Fibroblast of lung (primary cell): ENCODE data around the gene AADACL4. TPM values are rescaled to one million over a fixed set of nuclear protein-coding genes. Genes with fewer than 3 reads are reported as not detected.

Experiments
- DNase-seq, 2 donors: peaks; one replicate each; pipeline versions ENCODE4 v3.0.0 to v3.0.0-alpha.2; 2010; ENCODE audit warnings: low read depth in 2 of 2
- H2AFZ ChIP-seq: 2 replicates; pipeline ENCODE4 v1.5.1; 2012; ENCODE audit warnings: low read length, control low read depth, inconsistent platforms
- H3K27ac ChIP-seq: 2 replicates; pipeline ENCODE4 v1.5.1; 2011; ENCODE audit warnings: low read length, control low read depth; ENCODE audit not compliant: insufficient read depth
- H3K27me3 ChIP-seq: 2 replicates; pipeline ENCODE4 v1.5.1; 2011; ENCODE audit warnings: mild to moderate bottlenecking, low read length; ENCODE audit not compliant: control insufficient read depth, insufficient read depth
- H3K36me3 ChIP-seq: 2 replicates; pipeline ENCODE4 v1.5.1; 2011; ENCODE audit warnings: low read length; ENCODE audit not compliant: control insufficient read depth, insufficient read depth
- H3K4me1 ChIP-seq: 2 replicates; pipeline ENCODE4 v1.5.1; 2011; ENCODE audit warnings: low read length; ENCODE audit not compliant: control insufficient read depth, insufficient read depth; ENCODE audit errors: extremely low read depth
- H3K4me2 ChIP-seq: 2 replicates; pipeline ENCODE4 v1.5.1; 2011; ENCODE audit warnings: low read length, control low read depth; ENCODE audit not compliant: insufficient read depth; ENCODE audit errors: extremely low read depth
- H3K4me3 ChIP-seq, 4 experiments: fragments of 200-600 bp in 1 of 4; sonication (generic) in 1 of 4; replicated peaks in 1 of 4; 2 replicates each; pipeline ENCODE4 v1.5.1; 2011 to 2016; ENCODE audit warnings: low read length in 4 of 4, low read depth in 3 of 4, mild to moderate bottlenecking in 3 of 4, control low read depth in 2 of 4, inconsistent platforms in 1 of 4, mixed read lengths in 1 of 4; ENCODE audit not compliant: insufficient read depth in 1 of 4; ENCODE audit errors: control extremely low read depth in 1 of 4
- H3K79me2 ChIP-seq: 2 replicates; pipeline ENCODE4 v1.5.1; 2012; ENCODE audit warnings: mild to moderate bottlenecking, low read length, inconsistent platforms; ENCODE audit not compliant: control insufficient read depth, insufficient read depth
- H3K9ac ChIP-seq: 2 replicates; pipeline ENCODE4 v1.5.1; 2011; ENCODE audit warnings: mild to moderate bottlenecking, low read length, control low read depth; ENCODE audit not compliant: insufficient read depth
- H3K9me3 ChIP-seq: 2 replicates; pipeline ENCODE4 v1.5.1; 2012; ENCODE audit warnings: low read depth, low read length; ENCODE audit not compliant: control insufficient read depth, insufficient read depth
- H4K20me1 ChIP-seq: 2 replicates; pipeline ENCODE4 v1.5.1; 2011; ENCODE audit warnings: low read length; ENCODE audit not compliant: control insufficient read depth, insufficient read depth; ENCODE audit errors: extremely low read depth
- CTCF ChIP-seq, 2 donors: IDR thresholded peaks in 1 of 2; conservative IDR thresholded peaks in 1 of 2; 1 replicate in 1 of 2; 2 replicates in 1 of 2; pipeline ENCODE4 v1.5.1; 2011 to 2012; ENCODE audit warnings: low read length in 2 of 2, control low read depth in 1 of 2, inconsistent platforms in 1 of 2, low read depth in 1 of 2, mild to moderate bottlenecking in 1 of 2
- EZH2 ChIP-seq: IDR thresholded peaks from 2 replicates; pipeline ENCODE4 v1.5.1; 2012; ENCODE audit warnings: low read length, control low read depth, mild to moderate bottlenecking; ENCODE audit errors: missing control alignments
- polyA plus RNA-seq, 2 donors: library from polyadenylated mRNA; depleted of rRNA in 1 of 2; stranded (reverse) in 1 of 2; unstranded in 1 of 2; fragments of >200 nt; gene quantifications; 2 replicates each; pipeline ENCODE4 v1.2.1, GENCODE V29; 2011 to 2012; ENCODE audit warnings: missing spikeins in 1 of 2
- total RNA-seq: library from RNA; depleted of rRNA; stranded (reverse); fragments of >200 nt; gene quantifications from 2 replicates; pipeline ENCODE4 v1.2.1, GENCODE V29; 2014

The AADACL4 gene
- total and polyA plus RNA-seq, 2 donors (not counting 1 experiment from before 2014, with no cell fraction given), result not detected

GRCh38 chr1:12621346-12622335 is 22.2 kb upstream of the AADACL4 start:
- Histone ChIP-seq H3K27ac (no peak overlapping the region), H3K79me2 (no peaks in the 10 kb centered on the region), H4K20me1 (no peaks in the 10 kb centered on the region), H3K9ac (no peak overlapping the region), H2AFZ (no peak overlapping the region), H3K9me3 (no peaks in the 10 kb centered on the region), H3K36me3 (no peaks in the 10 kb centered on the region), H3K27me3 (no peaks in the 10 kb centered on the region), H3K4me1 (peaks cover 12% of the 10 kb centered on the region), H3K4me2 (no peak overlapping the region), H3K4me3 (no peak overlapping the region)
- TF ChIP-seq EZH2, result no peak
- no peak for TF ChIP-seq CTCF (conservative IDR thresholded peaks at IDR 0.05 in 1 of 2, IDR thresholded peaks at IDR 0.05 in 1 of 2; ENCODE audit: low read depth in 1 of 2, low read length in 2 of 2)
- DNase-seq, result peak; percentile 39 to 46

GRCh38 chr1:12622506-12622905 is 21.4 kb upstream of the AADACL4 start:
- Histone ChIP-seq H2AFZ (no peak overlapping the region), H3K9ac (no peak overlapping the region), H3K79me2 (no peaks in the 10 kb centered on the region), H3K9me3 (no peaks in the 10 kb centered on the region), H3K27me3 (peaks cover 3% of the 10 kb centered on the region), H3K4me2 (no peak overlapping the region), H3K4me1 (peaks cover 12% of the 10 kb centered on the region), H3K27ac (no peak overlapping the region), H4K20me1 (no peaks in the 10 kb centered on the region), H3K4me3 (no peak overlapping the region), H3K36me3 (no peaks in the 10 kb centered on the region)
- TF ChIP-seq EZH2, result no peak
- TF ChIP-seq CTCF (conservative IDR thresholded peaks at IDR 0.05 in 1 of 2, IDR thresholded peaks at IDR 0.05 in 1 of 2; ENCODE audit: low read depth in 1 of 2, low read length in 2 of 2), result no peak
- DNase-seq, result no peak

- Histone ChIP-seq H3K4me2 (no peak overlapping the region), H3K9ac (no peak overlapping the region), H3K9me3 (no peaks in the 10 kb centered on the region), H3K4me1 (no peaks in the 10 kb centered on the region), H2AFZ (no peak overlapping the region), H3K27me3 (peaks cover 3% of the 10 kb centered on the region), H3K36me3 (no peaks in the 10 kb centered on the region), H3K4me3 (no peak overlapping the region), H3K27ac (no peak overlapping the region), H4K20me1 (no peaks in the 10 kb centered on the region), H3K79me2 (no peaks in the 10 kb centered on the region)
- no peak for TF ChIP-seq EZH2
- no peak for DNase-seq
Measured at GRCh38 chr1:12625276-12625675, 18.6 kb upstream of the AADACL4 start.
